GM12878 (cell line): ENCODE measurements around the gene ALG11. TPM values are rescaled to one million over a fixed set of nuclear protein-coding genes. Genes with fewer than 3 reads are reported as not detected.

Experiments
- ATAC-seq: fragments of 200-7000 bp; cut with Tn5 transposase; 3 replicates; pipeline ENCODE4 v1.9.1; 2020; ENCODE audit warnings: mild to moderate bottlenecking, moderate library complexity
- BruUV-seq: library from RNA; stranded (reverse); fragments of 400-500 nt; replicated peaks from 2 replicates; lab custom pipeline; 2021; lab: Mats Ljungman, UMichigan
- CTCF ChIA-PET: fragments of 300-600 bp; sonication (Branson Sonifier 250); formaldehyde crosslinking; extraction: SDS; loops from one replicate; lab custom pipeline; 2021; ENCODE audit warnings: inconsistent platforms; lab: Yijun Ruan, JAX
- POLR2A ChIA-PET: fragments of 350-600 bp; formaldehyde crosslinking; extraction: SDS; loops from one replicate; lab custom pipeline; 2021; ENCODE audit warnings: inconsistent platforms; lab: Charles Lee
- RAD21 ChIA-PET: fragments of 300-600 bp; sonication (Branson Sonifier 250); formaldehyde crosslinking; loops from one replicate; lab custom pipeline; 2023; ENCODE audit warnings: antibody characterized with exemption; ENCODE audit not compliant: unreplicated experiment; lab: Charles Lee
- SMC1A ChIA-PET: fragments of 300-600 bp; sonication (Branson Sonifier 250); formaldehyde crosslinking; loops from one replicate; lab custom pipeline; 2023; ENCODE audit not compliant: unreplicated experiment, uncharacterized antibody; lab: Charles Lee
- DNase-seq: peaks from one replicate; pipeline ENCODE4 v3.0.0-alpha.2; 2011; ENCODE audit warnings: low read depth, low spot score
- FAIRE-seq: peaks from 3 replicates; lab custom pipeline; 2011; peaks lifted over from hg19 to GRCh38; lab: Jason Lieb, UNC
- H2AFZ ChIP-seq: 2 replicates; pipeline ENCODE4 v1.6.0; 2011; ENCODE audit warnings: low read depth, low read length, control low read depth; ENCODE audit not compliant: control insufficient read depth
- H3K27ac ChIP-seq: 2 replicates; pipeline ENCODE4 v1.5.1; 2011; ENCODE audit warnings: control low read depth; ENCODE audit not compliant: control insufficient read depth, insufficient read depth
- H3K27me3 ChIP-seq, 2 experiments: replicated peaks in 1 of 2; 2 replicates each; pipeline versions ENCODE4 v1.6.0 to v1.6.1; 2011; ENCODE audit warnings: low read length in 1 of 2; ENCODE audit not compliant: control insufficient read depth in 2 of 2, insufficient read depth in 2 of 2
- H3K36me3 ChIP-seq, 2 experiments: 2 replicates each; pipeline ENCODE4 v1.5.1; 2011; ENCODE audit warnings: low read length in 1 of 2; ENCODE audit not compliant: control insufficient read depth in 2 of 2, insufficient read depth in 2 of 2
- H3K4me1 ChIP-seq: 2 replicates; pipeline ENCODE4 v1.6.1; 2011; ENCODE audit warnings: mild to moderate bottlenecking, low read length, moderate library complexity, mixed read lengths; ENCODE audit not compliant: control insufficient read depth, insufficient read depth
- H3K4me2 ChIP-seq: 2 replicates; pipeline ENCODE4 v1.6.0; 2011; ENCODE audit warnings: control low read depth; ENCODE audit not compliant: control insufficient read depth, insufficient read depth
- H3K4me3 ChIP-seq: fragments of 200-600 bp; sonication (generic); 2 replicates; pipeline ENCODE4 v1.5.1; 2016
- H3K79me2 ChIP-seq: 2 replicates; pipeline ENCODE4 v1.6.0; 2011; ENCODE audit warnings: low read length; ENCODE audit not compliant: control insufficient read depth, insufficient read depth
- H3K9ac ChIP-seq: 2 replicates; pipeline ENCODE4 v1.8.0; 2011; ENCODE audit warnings: low read length, control low read depth, mixed read lengths; ENCODE audit not compliant: control insufficient read depth, insufficient read depth
- H3K9me3 ChIP-seq: replicated peaks from 3 replicates; pipeline ENCODE4 v1.5.1; 2011; ENCODE audit warnings: mild to moderate bottlenecking, low read length; ENCODE audit not compliant: control insufficient read depth, insufficient read depth
- H4K20me1 ChIP-seq: 2 replicates; pipeline ENCODE4 v1.6.0; 2011; ENCODE audit not compliant: control insufficient read depth, insufficient read depth
- BHLHE40 ChIP-seq, 2 experiments: fragments of 450-650 bp in 1 of 2; IDR thresholded peaks; 2 replicates each; pipeline ENCODE4 v1.6.1; 2011 to 2017; ENCODE audit warnings: low read depth in 2 of 2, borderline replicate concordance in 1 of 2, improper control_type of control experiment in 1 of 2, low read length in 1 of 2, mild to moderate bottlenecking in 1 of 2
- CTCF ChIP-seq, 3 experiments: IDR thresholded peaks in 2 of 3; conservative IDR thresholded peaks in 1 of 3; 2 replicates each; pipeline ENCODE4 v1.5.1; 2011; ENCODE audit warnings: low read depth in 3 of 3, low read length in 3 of 3, mild to moderate bottlenecking in 3 of 3, control low read depth in 2 of 3, moderate library complexity in 2 of 3, inconsistent platforms in 1 of 3, mixed read lengths in 1 of 3; ENCODE audit not compliant: control insufficient read depth in 2 of 3, insufficient read depth in 1 of 3; ENCODE audit errors: extremely low read depth in 1 of 3
- EP300 ChIP-seq, 2 experiments: fragments of 150-350 bp in 1 of 2; IDR thresholded peaks; 2 replicates each; pipeline ENCODE4 v1.6.1; 2011 to 2012; ENCODE audit warnings: low read depth in 2 of 2, low read length in 2 of 2, borderline replicate concordance in 1 of 2, improper control_type of control experiment in 1 of 2, inconsistent platforms in 1 of 2; ENCODE audit not compliant: control insufficient read depth in 1 of 2
- HCFC1 ChIP-seq: fragments of 150-350 bp; IDR thresholded peaks from 2 replicates; pipeline ENCODE4 v1.6.1; 2014; ENCODE audit warnings: low read length
- JUND ChIP-seq: IDR thresholded peaks from 2 replicates; pipeline ENCODE4 v1.6.1; 2012; ENCODE audit warnings: low read depth, mild to moderate bottlenecking, low read length, improper control_type of control experiment, moderate library complexity
- MEF2A ChIP-seq: IDR thresholded peaks from 2 replicates; pipeline ENCODE4 v1.6.1; 2011; ENCODE audit warnings: low read depth, mild to moderate bottlenecking, low read length, moderate library complexity; ENCODE audit not compliant: insufficient read depth
- MEF2B ChIP-seq: fragments of 450-650 bp; IDR thresholded peaks from 2 replicates; pipeline ENCODE4 v1.6.1; 2018; ENCODE audit warnings: mild to moderate bottlenecking, moderate library complexity; ENCODE audit not compliant: partially characterized antibody, poor library complexity, severe bottlenecking
- PML ChIP-seq: IDR thresholded peaks from 2 replicates; pipeline ENCODE4 v1.6.1; 2012; ENCODE audit warnings: low read length, inconsistent platforms
- SMAD1 ChIP-seq: fragments of 450-650 bp; IDR thresholded peaks from 2 replicates; pipeline ENCODE4 v1.6.1; 2018; ENCODE audit warnings: mild to moderate bottlenecking, low read depth; ENCODE audit not compliant: partially characterized antibody
- YY1 ChIP-seq: IDR thresholded peaks from 2 replicates; pipeline ENCODE4 v1.6.1; 2011; ENCODE audit warnings: low read depth, mild to moderate bottlenecking, low read length
- ZNF24 ChIP-seq: fragments of 450-650 bp; IDR thresholded peaks from 2 replicates; pipeline ENCODE4 v1.6.1; 2017; ENCODE audit warnings: antibody characterized with exemption, mild to moderate bottlenecking
- WGBS: methylation state at CpG from one replicate; pipeline ENCODE4 v1.1.6; 2016; ENCODE audit warnings: low lambda C conversion rate; ENCODE audit not compliant: insufficient replicate concordance, insufficient coverage; ENCODE audit errors: missing lambda C conversion rate; 5-methylcytosine and 5-hydroxymethylcytosine counted together
- in situ Hi-C: fragments of 300-500 bp; cut with MboI; formaldehyde crosslinking; loops from 9 replicates; pipeline ENCODE4 v1.14.3; 2018; ENCODE audit warnings: mixed read lengths
- intact Hi-C: fragments of 100-400 bp; cut with micrococcal nuclease; formaldehyde crosslinking; loops from one replicate; pipeline ENCODE4 v1.14.2; 2022; ENCODE audit not compliant: unreplicated experiment
- polyA plus RNA-seq, 11 experiments: library from polyadenylated mRNA; depleted of rRNA in 4 of 11; unstranded in 6 of 11; stranded (reverse) in 5 of 11; fragments of >200 nt; fragmentation: Nextera tagmentation in 4 of 11; fragmentation: Illumina TruSeq in 1 of 11; extraction: Ambion mirVana in 4 of 11; extraction: Trizol in 1 of 11; gene quantifications; 1 replicate in 1 of 11; 2 replicates in 10 of 11; pipeline versions ENCODE4 v1.2.1 to v1.2.3, GENCODE V29; 2011 to 2016; ENCODE audit warnings: inconsistent platforms in 2 of 11, missing spikeins in 2 of 11, low read depth in 1 of 11
- total RNA-seq, 4 experiments: library from RNA; depleted of rRNA in 3 of 4; stranded (reverse); fragments of >200 nt in 3 of 4; fragmentation: Illumina TruSeq in 1 of 4; extraction: Trizol in 1 of 4; gene quantifications; 2 replicates each; pipeline versions ENCODE4 v1.2.1 to v1.2.3, GENCODE V29; 2013 to 2021
- TF ChIP-seq, protein P1 (sequence below): fragments of 450-650 bp; conservative IDR thresholded peaks from 2 replicates; pipeline ENCODE4 v1.6.1; 2017; ENCODE audit warnings: mild to moderate bottlenecking, moderate library complexity

The ALG11 gene
- total and polyA plus RNA-seq, 10 of the 15 experiments (the other 5 are each of a cell fraction or from before 2014, with no cell fraction given) = 8.4 to 27.7 (median 15.6) TPM

GRCh38 chr13:51980908-51981307 is 31.3 kb upstream of the ALG11 start:
- no peaks in the 10 kb centered on the region for H3K79me2 ChIP-seq
- ChIA-PET RAD21 (no interaction called here), SMC1A (no interaction called here), POLR2A (no interaction called here), CTCF (interaction anchor here (0.7 to 2.1 kb wide), 2 partner anchors 12 to 15 kb away, joined by 3 to 5 read pairs; no protein-coding TSS in a partner anchor)
- no peak overlapping the region for H3K27ac ChIP-seq
- H3K4me1 ChIP-seq = no peaks in the 10 kb centered on the region
- no peaks in the 10 kb centered on the region for H3K9me3 ChIP-seq
- no TSS peak for BruUV-seq
- H2AFZ ChIP-seq = no peak overlapping the region
- no peak overlapping the region for H3K4me3 ChIP-seq
- H3K4me2 ChIP-seq = no peak overlapping the region
- H4K20me1 ChIP-seq = no peaks in the 10 kb centered on the region
- no peak for DNase-seq
- intact Hi-C loops = no loop called here
- WGBS = 29% methylated on average over 4 of the region's 4 CpGs
- in situ Hi-C loops = no loop called here
- H3K27me3 ChIP-seq = no peaks in the 10 kb centered on the region
- TF ChIP-seq, protein P1, sequence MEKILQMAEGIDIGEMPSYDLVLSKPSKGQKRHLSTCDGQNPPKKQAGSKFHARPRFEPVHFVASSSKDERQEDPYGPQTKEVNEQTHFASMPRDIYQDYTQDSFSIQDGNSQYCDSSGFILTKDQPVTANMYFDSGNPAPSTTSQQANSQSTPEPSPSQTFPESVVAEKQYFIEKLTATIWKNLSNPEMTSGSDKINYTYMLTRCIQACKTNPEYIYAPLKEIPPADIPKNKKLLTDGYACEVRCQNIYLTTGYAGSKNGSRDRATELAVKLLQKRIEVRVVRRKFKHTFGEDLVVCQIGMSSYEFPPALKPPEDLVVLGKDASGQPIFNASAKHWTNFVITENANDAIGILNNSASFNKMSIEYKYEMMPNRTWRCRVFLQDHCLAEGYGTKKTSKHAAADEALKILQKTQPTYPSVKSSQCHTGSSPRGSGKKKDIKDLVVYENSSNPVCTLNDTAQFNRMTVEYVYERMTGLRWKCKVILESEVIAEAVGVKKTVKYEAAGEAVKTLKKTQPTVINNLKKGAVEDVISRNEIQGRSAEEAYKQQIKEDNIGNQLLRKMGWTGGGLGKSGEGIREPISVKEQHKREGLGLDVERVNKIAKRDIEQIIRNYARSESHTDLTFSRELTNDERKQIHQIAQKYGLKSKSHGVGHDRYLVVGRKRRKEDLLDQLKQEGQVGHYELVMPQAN = no peak
- TF ChIP-seq SMAD1 (no peak), BHLHE40 (IDR thresholded peaks at IDR 0.05; ENCODE audit: borderline replicate concordance in 1 of 2, low read depth in 2 of 2, low read length in 1 of 2) (no peak), PML (no peak), YY1 (no peak), MEF2A (no peak), JUND (no peak), MEF2B (no peak), HCFC1 (no peak), ZNF24 (no peak), CTCF (IDR thresholded peaks at IDR 0.05 in 2 of 3, conservative IDR thresholded peaks at IDR 0.05 in 1 of 3; ENCODE audit: control insufficient read depth in 2 of 3, extremely low read depth in 1 of 3, insufficient read depth in 1 of 3, low read depth in 3 of 3, low read length in 3 of 3) (no peak), EP300 (IDR thresholded peaks at IDR 0.05; ENCODE audit: borderline replicate concordance in 1 of 2, control insufficient read depth in 1 of 2, low read depth in 2 of 2, low read length in 2 of 2) (no peak)
- TF ChIP-seq, all 136 proteins: peak for 0
- Histone ChIP-seq H3K36me3 (no peaks in the 10 kb centered on the region), H3K9ac (no peak overlapping the region)
- ATAC-seq (no peak), FAIRE-seq (no peak)
